ENCODE results near the gene EHMT2.
"Not testable (repeated sequence)": the region's sequence is repeated elsewhere in the genome, so short reads cannot be mapped to it uniquely, and the experiment has no call there.

The EHMT2 gene

DNA sequence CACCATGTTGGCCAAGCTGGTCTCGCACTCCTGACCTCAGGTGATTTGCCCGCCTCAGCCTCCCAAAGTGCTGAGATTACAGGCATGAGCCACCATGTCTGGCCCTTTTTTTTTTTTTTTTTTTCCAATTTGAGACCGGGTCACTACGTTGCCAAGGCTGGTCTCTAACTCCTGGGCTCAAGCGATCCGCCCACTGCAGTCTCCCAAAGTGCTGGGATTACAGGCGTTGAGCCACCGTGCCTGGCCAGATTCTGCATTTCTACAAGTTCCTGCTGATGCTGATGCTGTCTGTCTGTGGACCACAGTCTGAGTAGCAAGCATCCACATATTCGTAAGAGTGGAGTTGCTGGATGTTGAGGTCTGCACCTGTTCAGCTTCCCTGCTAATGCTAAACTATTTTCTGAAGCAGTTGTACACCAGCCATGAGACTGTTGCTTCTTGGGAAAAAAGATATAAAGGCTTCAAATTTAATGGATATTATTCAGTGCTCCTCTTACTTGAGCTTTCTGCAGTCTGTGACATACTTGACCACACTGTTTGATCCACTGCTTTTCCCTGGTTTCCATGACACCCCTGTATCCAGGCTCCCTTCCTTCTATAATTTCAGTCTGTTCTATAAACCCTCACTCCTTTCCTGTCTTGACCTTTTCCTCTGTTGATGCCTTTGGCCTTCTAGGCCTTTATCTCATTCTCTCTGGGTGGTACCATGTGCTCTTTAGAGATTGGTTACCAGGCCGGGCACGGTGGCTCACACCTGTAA, 14.5 kb upstream of the EHMT2 start:
- DNase-seq, result no peak

DNA sequence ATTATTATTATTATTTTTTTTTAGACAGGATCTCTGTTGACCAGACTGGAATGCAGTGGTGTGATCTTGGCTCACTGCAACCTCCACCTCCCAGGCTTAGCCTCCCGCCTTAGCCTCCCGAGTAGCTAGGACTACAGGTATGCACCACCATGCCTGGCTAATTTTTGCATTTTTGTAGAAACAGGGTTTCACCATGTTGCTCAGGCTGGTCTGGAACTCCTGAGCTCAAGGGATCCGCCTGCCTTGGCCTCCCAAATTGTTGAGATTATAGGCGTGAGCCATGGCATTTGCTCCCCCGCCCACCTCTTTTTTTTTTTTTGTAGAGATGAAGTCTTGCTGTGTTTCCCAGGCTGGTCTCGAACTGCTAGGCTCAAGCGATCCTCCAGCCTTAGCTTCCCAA, 11.8 kb upstream of the EHMT2 start:
- DNase-seq, result not testable (repeated sequence)

DNA sequence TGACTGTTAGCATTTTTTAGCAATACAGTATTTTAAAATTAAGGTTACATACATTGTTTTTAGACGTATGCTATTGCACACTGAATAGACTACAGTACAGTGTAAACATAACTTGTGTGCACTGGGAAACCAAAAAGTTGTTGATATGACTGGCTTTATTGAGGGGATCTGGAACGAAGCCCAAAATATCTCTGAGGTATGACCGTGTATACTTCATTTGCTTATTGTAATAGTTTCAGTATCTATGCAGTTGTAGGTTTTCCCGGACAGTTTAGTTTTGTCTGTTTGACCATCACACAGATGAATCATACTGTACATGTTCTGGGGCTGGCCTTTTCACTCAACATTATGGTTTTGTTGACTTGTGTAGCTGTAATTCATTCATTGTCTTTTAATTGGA, 11.3 kb upstream of the EHMT2 start:
- DNase-seq, result no peak

DNA sequence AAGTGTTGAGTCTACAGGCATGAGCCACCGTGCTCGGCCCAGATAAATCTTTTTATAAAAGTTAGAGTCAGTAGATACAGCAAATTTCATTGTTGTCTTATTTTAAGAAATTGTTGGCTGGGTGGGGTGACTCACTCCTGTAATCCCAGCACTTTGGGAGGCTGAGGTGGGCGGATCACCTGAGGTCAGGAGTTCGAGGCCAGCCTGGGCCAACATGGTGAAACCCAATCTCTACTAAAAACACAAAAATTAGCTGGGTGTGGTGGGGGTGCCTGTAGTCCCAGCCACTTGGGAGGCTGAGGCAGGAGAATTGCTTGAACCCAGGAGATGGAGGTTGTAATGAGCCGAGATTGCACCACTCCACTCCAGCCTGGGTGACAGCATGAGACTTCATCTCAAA, 10.8 kb upstream of the EHMT2 start:
- DNase-seq, result not testable (repeated sequence)

- DNase-seq, result peak; percentile 84 to 87
Observed at GRCh38 chr6:31907158-31907813, 9.8 kb upstream of the EHMT2 start.

DNA sequence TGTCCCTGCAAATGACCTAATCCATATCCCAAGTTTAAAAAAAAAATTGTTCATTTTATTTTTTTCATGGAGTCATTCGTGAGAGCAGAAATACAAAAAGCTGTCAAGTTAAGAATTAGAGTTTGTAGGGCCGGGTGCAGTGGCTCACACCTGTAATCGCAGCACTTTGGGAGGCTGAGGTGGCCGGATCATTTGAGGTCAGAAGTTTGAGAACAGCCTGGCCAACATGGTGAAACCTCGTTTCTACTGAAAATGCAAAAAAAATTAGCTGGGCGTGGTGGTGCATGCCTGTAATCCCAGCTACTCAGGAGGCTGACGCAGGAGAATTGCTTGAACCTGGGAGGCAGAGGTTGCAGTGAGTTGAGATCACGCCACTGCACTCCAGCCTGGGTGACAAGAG, 9.2 kb upstream of the EHMT2 start:
- not testable (repeated sequence) for DNase-seq

- DNase-seq, result no peak
Observed at GRCh38 chr6:31906122-31906521, 8.6 kb upstream of the EHMT2 start.

DNA sequence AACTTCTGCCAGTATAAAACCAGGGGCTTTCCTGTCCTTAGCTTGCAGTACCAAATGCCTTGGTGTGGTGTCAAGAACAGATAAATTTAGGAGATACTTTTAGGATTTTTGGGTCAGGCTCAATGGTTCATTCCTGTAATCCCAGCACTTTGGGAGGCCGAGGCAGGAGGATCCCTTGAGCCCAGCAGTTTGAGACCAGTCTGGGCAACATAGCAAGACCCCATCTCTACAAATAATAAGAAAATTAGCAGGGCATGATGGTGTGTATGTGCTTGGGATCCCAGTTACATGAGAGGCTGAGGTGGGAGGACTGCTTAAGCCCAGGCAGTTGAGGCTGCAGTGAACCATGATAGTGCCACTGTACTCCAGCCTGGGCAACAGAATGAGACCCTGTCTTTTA, 7.5 kb upstream of the EHMT2 start:
- DNase-seq, result no peak

DNA sequence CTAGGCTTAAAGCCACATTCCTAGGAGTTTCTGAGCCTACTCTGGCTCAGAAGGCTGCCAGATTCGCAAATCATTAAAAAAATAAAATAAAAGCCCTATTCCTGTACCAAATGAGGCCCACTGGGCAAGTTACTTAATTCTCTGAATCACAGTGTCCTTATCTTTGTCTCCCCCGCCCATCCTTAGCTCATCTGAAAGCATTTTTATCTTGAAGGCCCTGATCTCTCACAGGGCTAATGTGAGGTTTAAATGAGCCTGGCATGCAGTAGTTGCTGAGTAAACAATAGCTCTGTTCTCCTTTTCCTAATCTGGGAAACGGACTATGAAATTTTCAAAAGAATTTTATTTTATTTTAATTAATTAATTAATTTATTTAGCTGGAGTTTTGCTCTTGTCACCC, 6.5 kb upstream of the EHMT2 start:
- no peak for DNase-seq

- peak; percentile 73 to 87 for DNase-seq
Observed at GRCh38 chr6:31901953-31902643, 4.6 kb upstream of the EHMT2 start, which contains the start of gene ZBTB12. Gene ZBTB12 (minus strand): TSS chr6:31902086. CDS start chr6:31901305, 781 bp downstream.

DNA sequence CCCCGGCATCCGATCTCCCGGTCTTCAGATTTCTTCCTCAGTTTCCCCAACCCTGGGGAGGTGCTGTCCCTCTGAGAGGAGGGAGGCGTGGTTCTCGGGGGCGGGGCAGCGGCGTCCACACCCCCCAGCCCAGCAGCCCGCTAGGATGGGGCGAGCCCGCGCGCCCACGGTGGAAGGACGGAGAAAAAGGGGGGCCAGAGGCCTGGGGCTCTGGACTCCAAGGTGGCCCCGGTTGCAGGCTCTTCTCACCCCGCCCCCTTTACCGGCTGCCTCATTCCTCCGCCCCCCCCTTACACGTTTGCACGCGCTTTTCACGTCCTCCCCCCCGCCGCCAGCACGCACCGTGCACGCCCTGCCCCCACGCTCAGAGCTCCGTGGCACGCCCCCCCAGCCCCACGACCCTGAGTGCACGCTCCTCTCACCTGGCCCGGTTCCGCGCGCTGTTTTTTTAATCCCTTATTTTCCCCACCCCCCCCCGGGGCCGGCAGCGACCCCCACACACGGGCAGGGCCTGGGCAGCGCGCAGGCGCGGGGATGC, 4.0 kb upstream of the EHMT2 start:
- peak; percentile 18 to 20 for DNase-seq

DNA sequence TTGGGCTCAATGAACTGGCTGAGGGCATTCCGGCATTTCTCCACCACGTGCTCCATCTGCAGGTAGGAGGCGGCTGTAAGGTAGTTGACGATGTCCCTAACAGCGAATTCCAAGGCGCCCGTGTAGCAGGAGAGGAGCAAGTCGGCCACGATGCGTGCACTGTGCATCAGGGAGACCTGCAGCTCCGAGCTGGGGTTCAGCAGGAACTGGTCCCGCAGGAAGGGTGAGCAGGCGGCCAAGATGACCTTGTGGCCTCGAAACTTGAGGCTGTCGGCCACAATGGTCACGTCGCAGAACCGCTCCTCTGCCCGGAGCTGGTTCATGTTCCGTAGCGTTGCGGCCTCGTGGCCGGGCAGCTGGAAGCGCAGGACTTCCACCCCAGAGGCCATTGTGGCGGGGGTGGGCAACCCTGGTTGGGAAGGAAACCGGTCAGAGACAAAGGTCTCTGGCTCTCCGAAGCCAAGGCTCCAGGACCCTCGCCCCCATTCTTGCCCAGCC, 3.5 kb upstream of the EHMT2 start:
- DNase-seq, result no peak

DNA sequence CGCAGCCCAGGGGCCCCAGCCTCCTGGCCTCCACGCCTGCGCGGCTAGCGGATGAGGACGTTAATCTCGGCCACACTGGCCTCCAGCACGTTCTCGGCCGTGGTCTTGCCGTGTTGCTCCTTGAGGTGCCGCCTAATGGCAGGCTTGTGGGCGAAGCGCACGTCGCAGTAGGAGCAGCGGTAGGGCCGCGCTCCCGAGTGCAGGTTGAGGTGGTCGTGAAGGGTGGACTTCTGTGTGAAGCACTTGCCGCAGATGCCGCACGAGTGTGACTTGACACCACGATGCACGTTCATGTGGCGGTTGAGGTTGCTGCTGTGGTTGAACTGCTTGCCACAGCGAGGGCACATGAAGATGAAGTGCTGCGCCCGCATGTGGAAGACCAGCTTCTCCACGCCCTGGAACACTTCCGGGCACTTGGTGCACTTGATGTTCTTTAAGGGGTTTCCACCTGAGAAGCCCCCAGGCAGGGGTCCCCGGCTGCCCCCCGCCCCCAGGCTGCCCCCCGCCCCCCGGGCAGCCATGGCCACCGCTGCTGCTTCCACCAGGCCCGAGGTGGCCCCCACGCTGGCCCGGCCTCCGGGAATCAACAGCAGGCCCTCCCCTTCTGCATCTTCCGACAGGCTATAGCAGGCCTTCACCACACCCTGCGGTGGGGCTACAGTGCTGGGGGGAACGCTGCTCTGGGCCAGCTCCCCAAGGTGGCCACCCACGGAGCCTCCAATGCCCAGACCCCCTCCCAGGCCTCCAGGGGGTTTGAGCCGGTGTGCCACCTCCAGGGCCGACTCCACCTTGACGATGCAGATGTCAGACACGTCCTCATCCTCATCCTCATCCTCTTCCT, 2.6 kb upstream of the EHMT2 start:
- no peak for DNase-seq

- no peak for DNase-seq
Observed at GRCh38 chr6:31899215-31899614, 1.7 kb upstream of the EHMT2 start.

- DNase-seq, result peak; percentile 59 to 67
Observed at GRCh38 chr6:31898383-31899011, 999 bp upstream of the EHMT2 start.

DNA sequence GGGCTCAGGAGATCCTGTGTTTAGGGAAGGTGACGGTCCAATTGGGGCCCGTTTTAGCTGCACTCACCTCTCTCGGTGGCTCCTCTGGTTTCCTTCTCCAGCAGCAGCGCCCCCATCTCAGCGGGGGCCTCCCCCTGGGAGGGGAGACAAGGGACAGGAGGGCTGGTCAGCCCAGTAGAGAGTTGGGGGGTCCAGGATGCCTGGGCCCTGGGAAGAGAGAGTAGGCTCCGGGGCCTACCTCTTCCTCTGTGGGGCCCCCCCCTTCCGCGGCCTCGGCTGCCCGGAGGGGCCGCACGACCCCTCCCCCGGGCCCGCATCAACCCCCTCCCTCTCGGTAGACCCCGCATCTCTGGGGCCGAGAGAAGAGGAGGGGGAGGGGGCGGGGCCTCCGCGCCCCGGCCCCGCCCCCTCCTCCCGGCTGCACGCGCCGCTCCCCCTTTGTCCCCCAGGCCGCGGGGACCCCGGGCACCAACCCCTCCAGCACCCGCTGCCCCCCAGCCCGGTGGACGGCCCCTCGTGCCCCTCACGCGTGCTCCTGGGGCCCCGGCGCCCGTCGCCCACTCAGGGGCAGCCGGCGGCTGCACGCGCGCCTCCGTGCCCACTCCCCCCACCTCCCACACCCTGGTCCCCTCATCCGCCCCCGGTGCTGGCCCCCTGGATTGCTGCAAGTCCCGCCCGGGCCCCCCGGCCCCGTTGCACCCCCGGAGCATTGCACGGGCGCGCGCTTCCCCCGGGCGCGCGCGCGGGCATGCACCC, 464 bp downstream of the EHMT2 start:
- DNase-seq, result no peak

GRCh38 chr6:31896493-31896855, 1.0 kb downstream of the EHMT2 start:
- no peak for DNase-seq

- no peak for DNase-seq
Observed at GRCh38 chr6:31892821-31893220, 4.7 kb downstream of the EHMT2 start.

DNA sequence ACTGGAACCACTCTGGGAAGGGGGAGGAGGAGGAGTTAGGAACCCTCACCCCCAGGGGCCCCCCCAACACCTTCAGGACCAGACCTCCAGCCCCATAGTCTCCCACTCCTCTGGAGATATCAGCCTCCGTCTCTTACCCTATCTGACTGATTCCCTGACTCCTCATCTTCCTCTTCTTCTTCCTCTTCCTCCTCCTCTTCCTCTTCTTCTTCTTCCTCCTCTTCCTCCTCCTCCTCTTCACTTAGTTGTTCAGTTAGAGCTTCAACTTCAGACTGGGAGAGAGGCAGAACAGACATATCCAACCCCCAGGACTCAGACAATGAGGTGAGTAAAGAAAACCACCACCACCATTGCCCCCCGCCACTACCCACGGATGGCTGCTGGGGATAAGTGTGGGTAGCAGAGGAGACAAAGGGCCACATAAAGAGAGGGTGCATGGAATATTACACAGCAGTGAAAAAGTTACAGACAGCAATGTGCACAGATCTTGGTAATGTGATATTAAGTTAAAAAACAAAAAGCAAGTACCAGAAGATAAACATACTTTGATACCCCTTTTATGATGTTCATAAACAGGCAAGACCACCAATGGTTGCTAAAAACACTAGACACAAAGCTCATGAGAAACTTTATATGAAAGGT, 8.0 kb downstream of the EHMT2 start:
- DNase-seq, result no peak
